ENCODE measurements around the gene UBR4. TPM values are rescaled to one million over a fixed set of nuclear protein-coding genes. Genes with fewer than 3 reads are reported as not detected.

The UBR4 gene
- polyA plus RNA-seq, 1 experiment: 80.0 TPM

DNA sequence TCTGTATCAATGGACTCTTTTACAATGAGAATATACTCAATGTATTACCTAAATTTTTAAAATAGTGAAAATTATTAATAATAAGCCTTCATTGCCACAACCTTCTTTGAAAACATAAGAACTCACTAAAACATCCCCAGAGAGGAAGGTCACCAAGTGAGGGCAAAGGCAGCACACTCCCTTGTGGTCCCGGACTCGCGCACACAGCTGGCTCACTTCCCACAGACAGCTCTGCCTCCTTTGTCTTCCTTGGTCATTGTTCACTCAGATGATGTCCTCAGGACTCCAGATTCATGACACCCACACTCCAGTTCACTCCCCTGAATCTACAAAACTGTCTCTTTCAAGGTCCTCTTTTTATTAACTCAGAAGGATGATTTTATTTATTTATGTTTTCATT lies 19.2 kb upstream of the UBR4 start:
- TF ChIP-seq, protein P1, sequence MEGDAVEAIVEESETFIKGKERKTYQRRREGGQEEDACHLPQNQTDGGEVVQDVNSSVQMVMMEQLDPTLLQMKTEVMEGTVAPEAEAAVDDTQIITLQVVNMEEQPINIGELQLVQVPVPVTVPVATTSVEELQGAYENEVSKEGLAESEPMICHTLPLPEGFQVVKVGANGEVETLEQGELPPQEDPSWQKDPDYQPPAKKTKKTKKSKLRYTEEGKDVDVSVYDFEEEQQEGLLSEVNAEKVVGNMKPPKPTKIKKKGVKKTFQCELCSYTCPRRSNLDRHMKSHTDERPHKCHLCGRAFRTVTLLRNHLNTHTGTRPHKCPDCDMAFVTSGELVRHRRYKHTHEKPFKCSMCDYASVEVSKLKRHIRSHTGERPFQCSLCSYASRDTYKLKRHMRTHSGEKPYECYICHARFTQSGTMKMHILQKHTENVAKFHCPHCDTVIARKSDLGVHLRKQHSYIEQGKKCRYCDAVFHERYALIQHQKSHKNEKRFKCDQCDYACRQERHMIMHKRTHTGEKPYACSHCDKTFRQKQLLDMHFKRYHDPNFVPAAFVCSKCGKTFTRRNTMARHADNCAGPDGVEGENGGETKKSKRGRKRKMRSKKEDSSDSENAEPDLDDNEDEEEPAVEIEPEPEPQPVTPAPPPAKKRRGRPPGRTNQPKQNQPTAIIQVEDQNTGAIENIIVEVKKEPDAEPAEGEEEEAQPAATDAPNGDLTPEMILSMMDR (IDR thresholded peaks at IDR 0.05; ENCODE audit: insufficient read depth, low read depth, low read length): no peak
- no peak overlapping the region for H3K4me3 ChIP-seq (ENCODE audit: low read depth, low read length)
- no peaks in the 10 kb centered on the region for H3K27me3 ChIP-seq (ENCODE audit: control insufficient read depth, insufficient read depth, low read length)
- DNase-seq (ENCODE audit: low read depth): no peak
- H3K36me3 ChIP-seq (ENCODE audit: control insufficient read depth, insufficient read depth, low read length): peaks cover 28% of the 10 kb centered on the region
- ChIA-PET CTCF (no interaction called here), POLR2A (no interaction called here)

DNA sequence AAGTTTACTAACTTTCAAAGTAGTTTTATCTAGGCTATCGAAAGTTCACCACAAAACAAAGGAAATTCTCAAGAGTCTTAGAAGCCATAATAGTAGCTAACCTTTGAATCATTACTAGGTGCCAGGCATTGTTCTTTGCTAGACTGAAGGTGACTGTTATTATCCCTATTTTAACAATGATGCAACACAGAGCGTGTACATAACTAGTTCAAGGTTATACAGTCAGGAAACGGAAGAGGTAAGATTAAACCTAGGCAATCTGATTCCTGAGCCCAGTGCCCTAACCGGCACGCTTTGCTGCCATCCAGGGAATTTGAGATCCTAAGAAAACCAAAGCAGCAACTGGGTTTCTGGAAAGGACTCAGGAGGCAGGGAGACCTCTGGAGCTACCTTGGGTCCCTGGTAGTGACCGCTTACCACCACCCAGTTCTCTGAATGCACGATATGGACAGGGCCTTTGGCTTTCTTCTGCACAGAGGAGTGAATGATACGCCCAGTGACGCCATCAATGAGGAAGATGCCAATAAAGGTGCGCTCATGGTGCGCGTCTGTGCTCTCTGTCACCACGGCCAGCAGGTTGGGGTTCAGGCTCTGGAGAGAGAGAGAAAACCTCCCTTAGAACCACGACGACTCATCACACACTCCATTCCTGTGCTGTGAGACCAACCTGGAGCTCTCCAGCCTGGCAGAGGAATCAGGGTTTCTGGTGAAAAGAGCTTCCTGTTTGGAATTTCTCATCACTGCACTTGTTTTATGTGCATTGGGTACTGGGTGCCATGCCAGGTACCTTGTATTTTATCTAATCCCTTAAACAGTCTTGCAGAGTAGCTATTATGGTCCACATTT lies 13.1 kb upstream of the UBR4 start:
- no peak for DNase-seq (ENCODE audit: low read depth)
- H3K27me3 ChIP-seq (ENCODE audit: control insufficient read depth, insufficient read depth, low read length): no peaks in the 10 kb centered on the region
- H3K36me3 ChIP-seq (ENCODE audit: control insufficient read depth, insufficient read depth, low read length): peaks cover 25% of the 10 kb centered on the region
- CTCF ChIA-PET: interaction anchor here (0.7 to 2.0 kb wide), 5 partner anchors 11 to 25 kb away, joined by 3 to 11 read pairs (median 4); no protein-coding TSS in a partner anchor
- TF ChIP-seq, protein P1 (IDR thresholded peaks at IDR 0.05; ENCODE audit: insufficient read depth, low read depth, low read length): no peak
- H3K4me3 ChIP-seq (ENCODE audit: low read depth, low read length): no peak overlapping the region
- POLR2A ChIA-PET: no interaction called here

DNA sequence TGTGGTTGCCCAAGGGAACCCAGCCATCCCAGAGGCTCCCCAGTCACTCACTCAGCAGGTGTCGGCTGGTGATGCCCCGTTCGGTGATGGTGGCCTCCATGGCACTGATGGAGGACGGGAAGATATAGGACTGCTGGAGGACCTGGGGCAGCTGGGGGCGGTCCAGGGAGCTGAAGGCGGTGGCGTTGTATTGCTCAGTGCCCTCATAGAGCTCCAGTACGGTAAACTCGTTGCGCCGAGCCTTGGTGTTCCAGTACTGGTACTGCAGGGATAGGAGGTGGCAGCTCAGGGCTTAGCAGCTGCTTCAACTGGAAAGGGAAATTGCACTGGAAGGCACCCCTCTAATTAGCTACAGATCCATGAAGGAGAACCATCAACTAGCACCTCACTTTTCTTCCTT lies 12.5 kb upstream of the UBR4 start:
- CTCF ChIA-PET: interaction anchor here (0.6 to 2.0 kb wide), 4 partner anchors 12 to 48 kb away, joined by 3 to 11 read pairs (median 4); no protein-coding TSS in a partner anchor
- H3K36me3 ChIP-seq (ENCODE audit: control insufficient read depth, insufficient read depth, low read length): peaks cover 25% of the 10 kb centered on the region
- TF ChIP-seq, protein P1 (IDR thresholded peaks at IDR 0.05; ENCODE audit: insufficient read depth, low read depth, low read length): no peak
- H3K27me3 ChIP-seq (ENCODE audit: control insufficient read depth, insufficient read depth, low read length): no peaks in the 10 kb centered on the region
- no peak for DNase-seq (ENCODE audit: low read depth)
- POLR2A ChIA-PET: no interaction called here
- H3K4me3 ChIP-seq (ENCODE audit: low read depth, low read length): no peak overlapping the region

DNA sequence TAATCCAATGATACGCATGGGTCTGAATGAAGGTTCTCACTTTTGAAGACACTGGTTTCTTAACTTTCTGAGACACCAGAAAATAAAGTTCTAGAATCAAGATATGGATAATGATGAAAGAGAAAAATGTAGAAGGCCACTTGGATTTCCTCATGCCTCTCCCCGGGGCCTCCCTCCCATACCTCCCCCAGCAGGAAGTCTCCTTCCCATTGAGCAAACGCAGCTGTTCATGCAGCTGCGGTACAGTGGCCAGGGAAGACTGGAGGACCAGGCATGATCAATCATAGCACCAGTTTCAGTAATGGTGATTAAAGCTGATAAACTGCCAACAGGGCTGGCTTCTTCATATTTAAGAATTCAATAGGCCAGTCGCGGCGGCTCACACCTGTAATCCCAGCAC lies 10.9 kb upstream of the UBR4 start:
- H3K36me3 ChIP-seq (ENCODE audit: control insufficient read depth, insufficient read depth, low read length): peaks cover 21% of the 10 kb centered on the region
- no peaks in the 10 kb centered on the region for H3K27me3 ChIP-seq (ENCODE audit: control insufficient read depth, insufficient read depth, low read length)
- H3K4me3 ChIP-seq (ENCODE audit: low read depth, low read length): no peak overlapping the region
- ChIA-PET CTCF (no interaction called here), POLR2A (interaction anchor here (0.7 kb wide), 1 partner anchor 18 kb away, joined by 18 read pairs; no protein-coding TSS in a partner anchor)
- TF ChIP-seq, protein P1 (IDR thresholded peaks at IDR 0.05; ENCODE audit: insufficient read depth, low read depth, low read length): no peak
- DNase-seq (ENCODE audit: low read depth): no peak

DNA sequence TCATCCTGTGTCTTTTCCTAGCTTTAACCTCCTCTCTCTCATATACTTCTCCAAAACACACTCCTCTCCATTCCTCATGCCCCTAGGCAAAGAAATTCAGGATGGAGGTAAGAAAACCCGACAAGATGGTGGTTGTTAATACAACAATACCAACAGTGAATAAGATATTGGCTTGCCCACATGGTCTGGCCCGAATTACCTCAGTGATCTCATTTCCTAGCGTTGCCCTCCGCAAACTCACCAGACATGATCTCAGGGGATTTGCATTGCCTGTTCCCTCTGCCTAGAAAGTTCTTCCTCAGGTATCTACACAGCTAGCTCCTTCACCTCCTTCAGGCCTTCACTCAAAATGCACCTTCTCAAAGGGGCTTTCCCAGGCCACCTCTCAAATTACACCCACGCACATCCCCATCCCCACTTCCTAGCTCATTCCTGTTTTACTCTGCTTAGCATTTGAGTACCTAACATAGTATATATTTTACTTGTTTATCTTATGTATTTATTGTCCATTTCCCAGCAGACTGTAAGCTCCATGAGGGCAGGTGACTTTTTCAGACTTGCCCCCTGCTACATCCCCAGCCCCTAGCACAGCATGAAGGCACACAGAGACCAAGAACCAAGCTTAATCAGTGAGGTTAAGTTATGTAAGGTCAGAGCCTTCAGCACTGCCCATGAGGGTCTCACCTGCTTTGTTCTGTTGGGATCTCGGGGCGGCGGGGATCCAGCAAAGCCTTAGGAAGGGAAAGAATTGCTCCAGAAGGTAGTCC lies 10.2 kb upstream of the UBR4 start:
- Histone ChIP-seq H3K4me3 (ENCODE audit: low read depth, low read length) (no peak overlapping the region), H3K36me3 (ENCODE audit: control insufficient read depth, insufficient read depth, low read length) (peaks cover 17% of the 10 kb centered on the region), H3K27me3 (ENCODE audit: control insufficient read depth, insufficient read depth, low read length) (no peaks in the 10 kb centered on the region)
- DNase-seq (ENCODE audit: low read depth): no peak
- ChIA-PET POLR2A (no interaction called here), CTCF (interaction anchor here (1.2 kb wide), 1 partner anchor 21 kb away, joined by 4 read pairs; no protein-coding TSS in a partner anchor)
- TF ChIP-seq, protein P1 (IDR thresholded peaks at IDR 0.05; ENCODE audit: insufficient read depth, low read depth, low read length): no peak

Measured in BJ (cell line).